OCI-LY1 (cell line): ENCODE results near the gene PRR36.
A peak's percentile ranks its signal among the peaks of the same experiment; 100 is the strongest.

Experiments
- H2AFZ ChIP-seq: fragments of 200-600 bp; sonication (generic), shearing (Covaris generic); 2 replicates; pipeline ENCODE4 v1.6.0; 2014; ENCODE audit warnings: antibody characterized with exemption, mild to moderate bottlenecking, low read length
- H3F3A ChIP-seq: fragments of 200-600 bp; sonication (generic), shearing (Covaris generic); 2 replicates; pipeline ENCODE4 v1.6.0; 2014; ENCODE audit warnings: mild to moderate bottlenecking, antibody characterized with exemption, low read length, moderate library complexity; ENCODE audit not compliant: insufficient read depth
- H3K27ac ChIP-seq: fragments of 200-600 bp; sonication (generic); 2 replicates; pipeline ENCODE4 v1.5.1; 2014; ENCODE audit warnings: low read length, mixed run types, mild to moderate bottlenecking, low read depth; ENCODE audit not compliant: poor library complexity, severe bottlenecking
- H3K27me3 ChIP-seq: fragments of 200-600 bp; sonication (generic); 2 replicates; pipeline ENCODE4 v1.6.0; 2014; ENCODE audit warnings: antibody characterized with exemption, mild to moderate bottlenecking, low read length, moderate library complexity; ENCODE audit not compliant: insufficient read depth
- H3K36me3 ChIP-seq: fragments of 200-600 bp; sonication (generic); 2 replicates; pipeline ENCODE4 v1.6.1; 2014; ENCODE audit warnings: mild to moderate bottlenecking, antibody characterized with exemption, low read length, moderate library complexity, mixed read lengths; ENCODE audit not compliant: insufficient read depth
- H3K4me1 ChIP-seq: fragments of 200-600 bp; sonication (generic); 2 replicates; pipeline ENCODE4 v1.5.1; 2014; ENCODE audit warnings: mild to moderate bottlenecking, low read length, moderate library complexity; ENCODE audit not compliant: insufficient read depth, severe bottlenecking
- H3K4me2 ChIP-seq: fragments of 200-600 bp; sonication (generic), shearing (Covaris generic); 2 replicates; pipeline ENCODE4 v1.6.1; 2014; ENCODE audit warnings: low read length
- H3K4me3 ChIP-seq: fragments of 200-600 bp; sonication (generic); 2 replicates; pipeline ENCODE4 v1.5.1; 2014; ENCODE audit warnings: low read length, low read depth, mild to moderate bottlenecking, mixed read lengths; ENCODE audit not compliant: poor library complexity, severe bottlenecking
- H3K79me2 ChIP-seq: fragments of 200-600 bp; shearing (Covaris generic); 2 replicates; pipeline ENCODE4 v1.6.1; 2016; ENCODE audit warnings: mixed run types, low read length, mixed read lengths; ENCODE audit not compliant: insufficient read depth
- H3K9ac ChIP-seq: fragments of 200-600 bp; sonication (generic), shearing (Covaris generic); 2 replicates; pipeline ENCODE4 v1.6.1; 2014; ENCODE audit warnings: mild to moderate bottlenecking, low read length, mixed read lengths
- H3K9me2 ChIP-seq: fragments of 200-600 bp; sonication (generic), shearing (Covaris generic); 2 replicates; pipeline ENCODE4 v1.6.1; 2014; ENCODE audit warnings: low read depth, mild to moderate bottlenecking, low read length, mixed read lengths
- H3K9me3 ChIP-seq: fragments of 200-600 bp; shearing (Covaris generic); 2 replicates; pipeline ENCODE4 v1.6.1; 2014; ENCODE audit warnings: low read length, mixed read lengths
- H4K20me1 ChIP-seq: fragments of 200-600 bp; sonication (generic), shearing (Covaris generic); 2 replicates; pipeline ENCODE4 v1.6.0; 2016; ENCODE audit warnings: mild to moderate bottlenecking, low read length; ENCODE audit not compliant: insufficient read depth
- EZH2 ChIP-seq: fragments of 200-600 bp; sonication (generic), shearing (Covaris generic); IDR thresholded peaks from 2 replicates; pipeline ENCODE4 v1.8.0; 2017; ENCODE audit warnings: borderline replicate concordance, mixed run types, mild to moderate bottlenecking, antibody characterized with exemption, low read length, moderate library complexity, mixed read lengths
- TF ChIP-seq, protein P1 (sequence below): fragments of 200-600 bp; sonication (generic), shearing (Covaris generic); IDR thresholded peaks from 2 replicates; pipeline ENCODE4 v1.5.1; 2017; ENCODE audit warnings: mild to moderate bottlenecking, antibody characterized with exemption, low read length, moderate library complexity, mixed read lengths

PRR36 gene

DNA sequence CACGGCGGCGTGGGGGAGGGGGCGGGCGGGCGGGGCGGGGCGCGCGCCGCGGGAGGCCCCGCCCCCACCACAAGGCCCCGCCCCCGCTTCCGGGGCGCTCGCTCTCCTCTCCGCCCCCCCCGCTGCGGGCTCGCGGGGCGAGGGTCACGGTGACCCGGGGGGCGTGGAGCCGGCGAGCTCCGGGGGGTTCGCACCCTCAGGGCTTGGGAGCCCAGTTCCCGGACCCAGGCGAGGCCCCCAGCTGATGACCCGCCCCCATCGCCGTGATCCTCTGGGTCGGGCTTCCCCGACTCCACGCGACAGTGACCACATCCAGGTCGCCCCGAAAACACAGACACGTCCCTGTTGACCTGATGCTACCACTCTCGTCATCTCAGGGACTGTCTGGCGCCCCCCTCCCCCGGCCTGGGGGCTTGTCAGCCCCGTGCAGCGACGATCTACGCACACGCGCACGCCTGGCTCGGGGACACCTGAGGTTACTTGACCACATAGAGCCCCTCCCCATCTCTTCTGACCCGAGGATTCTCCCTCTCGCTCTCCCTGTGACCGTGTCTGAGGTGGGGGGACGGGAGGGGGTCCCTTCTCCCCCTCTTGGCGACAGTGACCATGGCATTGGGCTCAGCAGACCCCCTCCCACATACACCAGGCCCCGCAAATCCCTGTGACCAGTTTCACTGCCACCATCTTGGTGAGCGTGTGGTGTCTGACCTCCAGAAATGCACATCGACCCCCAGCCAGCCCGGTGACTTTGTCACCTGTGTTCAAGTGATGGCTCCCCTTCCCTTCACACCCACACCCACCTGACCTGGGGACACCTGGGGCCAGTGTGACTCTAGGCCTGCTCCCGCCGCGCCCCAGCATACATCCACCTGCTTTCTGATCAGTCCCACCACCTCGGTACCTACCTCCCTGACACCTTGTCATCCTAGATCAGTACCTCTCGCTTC is 30.2 kb upstream of the PRR36 start:
- peak overlapping the region; percentile 99 for H3K4me3 ChIP-seq
- peaks cover 22% of the 10 kb centered on the region for H3K4me1 ChIP-seq
- no peaks in the 10 kb centered on the region for H3F3A ChIP-seq
- peaks cover 9% of the 10 kb centered on the region for H3K79me2 ChIP-seq
- H3K9me3 ChIP-seq = no peaks in the 10 kb centered on the region
- no peak overlapping the region for H2AFZ ChIP-seq
- peak overlapping the region; percentile 25 for H3K27ac ChIP-seq
- TF ChIP-seq, protein P1, sequence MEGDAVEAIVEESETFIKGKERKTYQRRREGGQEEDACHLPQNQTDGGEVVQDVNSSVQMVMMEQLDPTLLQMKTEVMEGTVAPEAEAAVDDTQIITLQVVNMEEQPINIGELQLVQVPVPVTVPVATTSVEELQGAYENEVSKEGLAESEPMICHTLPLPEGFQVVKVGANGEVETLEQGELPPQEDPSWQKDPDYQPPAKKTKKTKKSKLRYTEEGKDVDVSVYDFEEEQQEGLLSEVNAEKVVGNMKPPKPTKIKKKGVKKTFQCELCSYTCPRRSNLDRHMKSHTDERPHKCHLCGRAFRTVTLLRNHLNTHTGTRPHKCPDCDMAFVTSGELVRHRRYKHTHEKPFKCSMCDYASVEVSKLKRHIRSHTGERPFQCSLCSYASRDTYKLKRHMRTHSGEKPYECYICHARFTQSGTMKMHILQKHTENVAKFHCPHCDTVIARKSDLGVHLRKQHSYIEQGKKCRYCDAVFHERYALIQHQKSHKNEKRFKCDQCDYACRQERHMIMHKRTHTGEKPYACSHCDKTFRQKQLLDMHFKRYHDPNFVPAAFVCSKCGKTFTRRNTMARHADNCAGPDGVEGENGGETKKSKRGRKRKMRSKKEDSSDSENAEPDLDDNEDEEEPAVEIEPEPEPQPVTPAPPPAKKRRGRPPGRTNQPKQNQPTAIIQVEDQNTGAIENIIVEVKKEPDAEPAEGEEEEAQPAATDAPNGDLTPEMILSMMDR = no peak
- TF ChIP-seq EZH2 = no peak
- H3K9me2 ChIP-seq = no peaks in the 10 kb centered on the region
- H3K9ac ChIP-seq = peak overlapping the region; percentile 96
- peak overlapping the region; percentile 99 for H3K4me2 ChIP-seq
- H4K20me1 ChIP-seq = no peaks in the 10 kb centered on the region
- H3K36me3 ChIP-seq = peaks cover 8% of the 10 kb centered on the region; the same call in 1 of the 2 replicates
- H3K27me3 ChIP-seq = no peaks in the 10 kb centered on the region

DNA sequence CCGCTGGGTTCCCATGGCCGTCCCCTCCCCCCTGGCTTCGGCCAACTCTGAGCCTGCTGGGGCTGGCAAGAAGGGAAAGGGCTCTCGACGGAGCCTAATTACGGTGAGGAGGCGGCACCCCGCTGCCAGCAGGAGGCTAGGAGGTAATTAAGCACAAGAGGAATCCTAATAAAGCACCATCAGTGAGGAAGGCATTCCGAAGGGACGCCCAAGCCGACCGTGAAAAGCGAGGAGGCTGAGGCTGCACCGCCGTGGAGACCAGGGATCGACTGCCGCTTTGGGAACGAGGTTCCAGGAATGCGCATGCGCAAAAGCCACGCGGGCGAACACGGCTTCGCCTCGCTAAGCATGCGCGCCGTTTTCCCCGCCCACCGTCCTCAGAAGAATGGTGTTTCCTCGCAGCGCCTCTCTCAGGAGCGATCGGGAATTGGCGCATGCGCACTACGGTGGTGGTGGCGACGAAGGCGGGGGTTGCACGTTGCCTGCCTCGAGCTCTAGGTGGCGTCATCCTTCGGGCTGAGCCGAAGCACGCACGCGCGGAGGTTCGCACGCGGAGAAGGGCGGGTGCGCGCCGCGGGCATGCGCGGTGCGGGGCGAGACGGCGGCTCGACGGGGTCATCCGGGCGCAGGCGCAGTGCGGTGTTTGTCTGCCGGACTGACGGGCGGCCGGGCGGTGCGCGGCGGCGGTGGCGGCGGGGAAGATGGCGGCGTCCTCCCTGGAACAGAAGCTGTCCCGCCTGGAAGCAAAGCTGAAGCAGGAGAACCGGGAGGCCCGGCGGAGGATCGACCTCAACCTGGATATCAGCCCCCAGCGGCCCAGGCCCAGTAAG is 29.3 kb upstream of the PRR36 start, which contains the start of gene MAP2K7:
MAP2K7 (plus strand) TSS at position 634 of the 830 bp plus-strand sequence; CDS start at position 702, 68 bp downstream.
- Histone ChIP-seq H3K4me3 (peak within 1 kb of the TSS; percentile 99), H3K27ac (peak within 1 kb of the TSS; percentile 25), H3K9ac (peak within 1 kb of the TSS; percentile 96), H3K9me2 (no peaks in the 10 kb centered on the region), H4K20me1 (no peaks in the 10 kb centered on the region), H3K4me1 (peaks cover 22% of the 10 kb centered on the region), H3K36me3 (peaks cover 8% of the 10 kb centered on the region; the same call in 1 of the 2 replicates), H3K79me2 (peaks cover 9% of the 10 kb centered on the region), H3F3A (no peaks in the 10 kb centered on the region), H3K9me3 (no peaks in the 10 kb centered on the region), H2AFZ (no peak within 1 kb of the TSS), H3K4me2 (peak within 1 kb of the TSS; percentile 99), H3K27me3 (no peaks in the 10 kb centered on the region)
- TF ChIP-seq, protein P1 = peak; percentile 84
- TF ChIP-seq EZH2 = no peak

DNA sequence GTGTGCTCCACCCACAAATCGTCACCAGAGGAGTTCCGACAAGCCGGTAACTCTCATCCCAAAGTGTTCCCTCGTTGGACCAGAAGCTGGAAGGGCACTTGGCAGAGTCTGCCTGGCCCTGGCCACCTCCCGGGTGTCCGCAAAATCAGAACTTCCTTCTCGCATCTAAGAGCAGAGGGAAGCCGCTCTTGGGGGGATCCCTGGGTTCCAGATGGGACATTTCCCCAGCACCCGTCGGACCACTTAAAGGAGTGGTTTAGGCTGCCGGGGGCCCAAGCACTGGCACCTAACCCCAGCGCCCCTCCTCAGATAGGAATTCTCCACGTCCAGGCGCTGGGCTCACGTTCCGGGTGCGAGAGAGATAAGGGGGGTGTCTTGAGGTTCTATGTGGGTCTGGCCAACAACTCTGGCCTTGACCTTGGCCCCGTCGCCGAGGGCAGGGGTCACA is 28.6 kb upstream of the PRR36 start:
- peaks cover 9% of the 10 kb centered on the region for H3K79me2 ChIP-seq
- H3F3A ChIP-seq = no peaks in the 10 kb centered on the region
- H3K4me3 ChIP-seq = peak overlapping the region; percentile 69
- H3K36me3 ChIP-seq = peaks cover 8% of the 10 kb centered on the region; the same call in 1 of the 2 replicates
- peak overlapping the region; percentile 83 for H3K4me2 ChIP-seq
- no peaks in the 10 kb centered on the region for H3K9me3 ChIP-seq
- no peak overlapping the region for H3K27ac ChIP-seq
- H3K27me3 ChIP-seq = no peaks in the 10 kb centered on the region
- H3K9me2 ChIP-seq = no peaks in the 10 kb centered on the region
- no peak overlapping the region for H2AFZ ChIP-seq
- peak overlapping the region; percentile 75 for H3K9ac ChIP-seq
- H3K4me1 ChIP-seq = peaks cover 22% of the 10 kb centered on the region
- H4K20me1 ChIP-seq = no peaks in the 10 kb centered on the region
- TF ChIP-seq, protein P1 = no peak
- TF ChIP-seq EZH2 = no peak
